Effector memory CD4-positive, alpha-beta T cell (primary cell): ENCODE results near the gene SHROOM2.

Source experiments
- DNase-seq, 3 donors: peaks; one replicate each; pipeline ENCODE4 v3.0.0-alpha.2; 2020
- H3K27ac ChIP-seq: 2 replicates; pipeline ENCODE4 v1.7.0; 2013; ENCODE audit warnings: mild to moderate bottlenecking, low read length, moderate library complexity; ENCODE audit not compliant: insufficient read depth, poor library complexity, severe bottlenecking
- H3K27me3 ChIP-seq: replicated peaks from 2 replicates; pipeline ENCODE4 v1.7.0; 2013; ENCODE audit warnings: mild to moderate bottlenecking, low read length; ENCODE audit not compliant: insufficient read depth, control insufficient read depth, poor library complexity, severe bottlenecking
- H3K36me3 ChIP-seq: 2 replicates; pipeline ENCODE4 v1.7.0; 2013; ENCODE audit warnings: mild to moderate bottlenecking, low read length, moderate library complexity; ENCODE audit not compliant: control insufficient read depth, insufficient read depth
- H3K4me1 ChIP-seq: 2 replicates; pipeline ENCODE4 v1.7.0; 2013; ENCODE audit warnings: low read length, mild to moderate bottlenecking; ENCODE audit not compliant: control insufficient read depth, insufficient read depth, poor library complexity, severe bottlenecking
- H3K4me3 ChIP-seq: 2 replicates; pipeline ENCODE4 v1.7.0; 2013; ENCODE audit warnings: low read length, low read depth, mild to moderate bottlenecking; ENCODE audit not compliant: insufficient read depth, poor library complexity, severe bottlenecking
- H3K9me3 ChIP-seq: 2 replicates; pipeline ENCODE4 v1.7.0; 2013; ENCODE audit warnings: mild to moderate bottlenecking, low read length, moderate library complexity; ENCODE audit not compliant: control insufficient read depth

The SHROOM2 gene

GRCh38 chrX:9887659-9888297 is 101.5 kb downstream of the SHROOM2 start:
- H3K36me3 ChIP-seq, result no peaks in the 10 kb centered on the region
- no peaks in the 10 kb centered on the region for H3K9me3 ChIP-seq
- DNase-seq, result no peak
- no peaks in the 10 kb centered on the region for H3K27me3 ChIP-seq
- H3K4me3 ChIP-seq, result no peak overlapping the region
- no peak overlapping the region for H3K27ac ChIP-seq
- no peaks in the 10 kb centered on the region for H3K4me1 ChIP-seq

GRCh38 chrX:9888953-9889470 is 102.8 kb downstream of the SHROOM2 start:
- Histone ChIP-seq H3K27ac (no peak overlapping the region), H3K4me3 (no peak overlapping the region), H3K36me3 (no peaks in the 10 kb centered on the region), H3K9me3 (no peaks in the 10 kb centered on the region), H3K4me1 (no peaks in the 10 kb centered on the region), H3K27me3 (no peaks in the 10 kb centered on the region)
- no peak for DNase-seq

- no peaks in the 10 kb centered on the region for H3K36me3 ChIP-seq
- no peak overlapping the region for H3K27ac ChIP-seq
- no peak overlapping the region for H3K4me3 ChIP-seq
- H3K9me3 ChIP-seq, result no peaks in the 10 kb centered on the region
- H3K27me3 ChIP-seq, result no peaks in the 10 kb centered on the region
- H3K4me1 ChIP-seq, result no peaks in the 10 kb centered on the region
- DNase-seq, result no peak
Measured at GRCh38 chrX:9890681-9891091, 104.5 kb downstream of the SHROOM2 start.

- Histone ChIP-seq H3K4me1 (no peaks in the 10 kb centered on the region), H3K9me3 (no peaks in the 10 kb centered on the region), H3K4me3 (no peak overlapping the region), H3K27ac (no peak overlapping the region), H3K27me3 (no peaks in the 10 kb centered on the region), H3K36me3 (no peaks in the 10 kb centered on the region)
- no peak for DNase-seq
Measured at GRCh38 chrX:9895225-9895912, 109.1 kb downstream of the SHROOM2 start.

GRCh38 chrX:9897761-9898161 is 111.5 kb downstream of the SHROOM2 start:
- H3K4me3 ChIP-seq, result no peak overlapping the region
- no peak overlapping the region for H3K27ac ChIP-seq
- H3K27me3 ChIP-seq, result no peaks in the 10 kb centered on the region
- no peak for DNase-seq
- no peaks in the 10 kb centered on the region for H3K4me1 ChIP-seq
- H3K36me3 ChIP-seq, result no peaks in the 10 kb centered on the region
- H3K9me3 ChIP-seq, result no peaks in the 10 kb centered on the region

GRCh38 chrX:9899640-9900111 is 113.4 kb downstream of the SHROOM2 start:
- no peak overlapping the region for H3K27ac ChIP-seq
- H3K36me3 ChIP-seq, result no peaks in the 10 kb centered on the region
- DNase-seq, result no peak
- H3K4me3 ChIP-seq, result no peak overlapping the region
- no peaks in the 10 kb centered on the region for H3K9me3 ChIP-seq
- no peaks in the 10 kb centered on the region for H3K27me3 ChIP-seq
- H3K4me1 ChIP-seq, result no peaks in the 10 kb centered on the region

- Histone ChIP-seq H3K27ac (no peak overlapping the region), H3K4me1 (no peaks in the 10 kb centered on the region), H3K36me3 (no peaks in the 10 kb centered on the region), H3K4me3 (no peak overlapping the region), H3K27me3 (no peaks in the 10 kb centered on the region), H3K9me3 (no peaks in the 10 kb centered on the region)
- DNase-seq, result no peak
Measured at GRCh38 chrX:9902656-9903055, 116.4 kb downstream of the SHROOM2 start.

GRCh38 chrX:9903146-9903545 is 116.9 kb downstream of the SHROOM2 start:
- no peak for DNase-seq
- Histone ChIP-seq H3K27me3 (no peaks in the 10 kb centered on the region), H3K4me3 (no peak overlapping the region), H3K9me3 (no peaks in the 10 kb centered on the region), H3K36me3 (no peaks in the 10 kb centered on the region), H3K27ac (no peak overlapping the region), H3K4me1 (no peaks in the 10 kb centered on the region)

- Histone ChIP-seq H3K9me3 (no peaks in the 10 kb centered on the region), H3K4me1 (no peaks in the 10 kb centered on the region), H3K36me3 (no peaks in the 10 kb centered on the region), H3K27ac (no peak overlapping the region), H3K4me3 (no peak overlapping the region), H3K27me3 (no peaks in the 10 kb centered on the region)
- no peak for DNase-seq
Measured at GRCh38 chrX:9905288-9905687, 119.1 kb downstream of the SHROOM2 start.

GRCh38 chrX:9905721-9906120 is 119.5 kb downstream of the SHROOM2 start:
- Histone ChIP-seq H3K9me3 (no peaks in the 10 kb centered on the region), H3K36me3 (no peaks in the 10 kb centered on the region), H3K27ac (no peak overlapping the region), H3K4me3 (no peak overlapping the region), H3K27me3 (no peaks in the 10 kb centered on the region), H3K4me1 (no peaks in the 10 kb centered on the region)
- DNase-seq, result no peak
